Gastrocnemius medialis (tissue), 4 donors: Measurements from ENCODE around the gene NIT1.

Source experiments
- POLR2A ChIP-seq, 2 donors: fragments of 450-650 bp; IDR thresholded peaks; one replicate each; pipeline ENCODE4 v1.6.1; 2017; ENCODE audit warnings: antibody characterized with exemption in 2 of 2, mild to moderate bottlenecking in 2 of 2, moderate library complexity in 2 of 2
- TF ChIP-seq, protein P1 (sequence below), 5 experiments: fragments of 450-650 bp in 3 of 5; fragments of 200-600 bp in 2 of 5; sonication (generic) in 2 of 5; IDR thresholded peaks in 4 of 5; conservative IDR thresholded peaks in 1 of 5; 1 replicate in 4 of 5; 2 replicates in 1 of 5; pipeline ENCODE4 v1.5.1; 2016 to 2019; ENCODE audit warnings: antibody characterized with exemption in 5 of 5, mild to moderate bottlenecking in 3 of 5, moderate library complexity in 3 of 5

- TF ChIP-seq POLR2A (IDR thresholded peaks at IDR 0.05) = no peak
- TF ChIP-seq, protein P1, sequence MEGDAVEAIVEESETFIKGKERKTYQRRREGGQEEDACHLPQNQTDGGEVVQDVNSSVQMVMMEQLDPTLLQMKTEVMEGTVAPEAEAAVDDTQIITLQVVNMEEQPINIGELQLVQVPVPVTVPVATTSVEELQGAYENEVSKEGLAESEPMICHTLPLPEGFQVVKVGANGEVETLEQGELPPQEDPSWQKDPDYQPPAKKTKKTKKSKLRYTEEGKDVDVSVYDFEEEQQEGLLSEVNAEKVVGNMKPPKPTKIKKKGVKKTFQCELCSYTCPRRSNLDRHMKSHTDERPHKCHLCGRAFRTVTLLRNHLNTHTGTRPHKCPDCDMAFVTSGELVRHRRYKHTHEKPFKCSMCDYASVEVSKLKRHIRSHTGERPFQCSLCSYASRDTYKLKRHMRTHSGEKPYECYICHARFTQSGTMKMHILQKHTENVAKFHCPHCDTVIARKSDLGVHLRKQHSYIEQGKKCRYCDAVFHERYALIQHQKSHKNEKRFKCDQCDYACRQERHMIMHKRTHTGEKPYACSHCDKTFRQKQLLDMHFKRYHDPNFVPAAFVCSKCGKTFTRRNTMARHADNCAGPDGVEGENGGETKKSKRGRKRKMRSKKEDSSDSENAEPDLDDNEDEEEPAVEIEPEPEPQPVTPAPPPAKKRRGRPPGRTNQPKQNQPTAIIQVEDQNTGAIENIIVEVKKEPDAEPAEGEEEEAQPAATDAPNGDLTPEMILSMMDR (IDR thresholded peaks at IDR 0.05 in 4 of 5, conservative IDR thresholded peaks at IDR 0.05 in 1 of 5) = no peak
These were observed 42.8 kb downstream of the NIT1 start for GRCh38 chr1:161160671-161161145.
